Stimulated activated CD4-positive, alpha-beta T cell treated with anti-CD3 and anti-CD28 coated beads, Interleukin-1b, Interleukin-23, amount 100 ng/mL, for 24 hours (primary cell): ENCODE results near the gene ALPL.
A peak's percentile ranks its signal among the peaks of the same experiment; 100 is the strongest.
"Not testable (repeated sequence)": the region's sequence is repeated elsewhere in the genome, so short reads cannot be mapped to it uniquely, and the experiment has no call there.

Experiments used
- DNase-seq, 4 experiments: peaks; one replicate each; pipeline ENCODE4 v3.0.0-alpha.2; 2020; ENCODE audit warnings: low read depth in 4 of 4, low spot score in 1 of 4

ALPL gene

GRCh38 chr1:21507511-21508270, 1.5 kb upstream of the ALPL start:
- DNase-seq, result no peak

- DNase-seq, result peak; percentile 39 to 66 (median 59)
Measured at GRCh38 chr1:21508580-21509350, 458 bp upstream of the ALPL start.

DNA sequence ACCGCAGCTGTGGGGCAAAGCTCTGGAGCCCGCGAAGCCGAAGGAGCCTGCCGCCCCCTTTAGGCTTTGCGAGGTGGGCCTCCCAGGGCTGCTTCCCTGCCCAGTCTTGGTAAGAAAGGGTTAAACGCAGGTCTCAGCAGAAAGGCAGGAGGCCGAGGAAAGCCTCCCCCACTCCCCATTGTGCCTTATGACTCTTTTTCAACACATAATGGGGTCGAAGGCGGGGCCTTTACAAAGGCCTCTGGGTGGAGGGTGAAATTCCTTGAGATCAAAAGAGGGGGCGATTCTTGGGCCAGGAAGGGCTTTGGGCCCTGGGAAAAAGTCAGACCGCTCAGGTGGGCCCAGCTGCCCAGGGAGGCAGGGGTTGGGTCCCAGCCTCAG, 880 bp downstream of the ALPL start:
- DNase-seq, result no peak

GRCh38 chr1:21510885-21511578, 1.8 kb downstream of the ALPL start:
- DNase-seq, result no peak

GRCh38 chr1:21511579-21512522, 2.6 kb downstream of the ALPL start:
- DNase-seq, result no peak

DNA sequence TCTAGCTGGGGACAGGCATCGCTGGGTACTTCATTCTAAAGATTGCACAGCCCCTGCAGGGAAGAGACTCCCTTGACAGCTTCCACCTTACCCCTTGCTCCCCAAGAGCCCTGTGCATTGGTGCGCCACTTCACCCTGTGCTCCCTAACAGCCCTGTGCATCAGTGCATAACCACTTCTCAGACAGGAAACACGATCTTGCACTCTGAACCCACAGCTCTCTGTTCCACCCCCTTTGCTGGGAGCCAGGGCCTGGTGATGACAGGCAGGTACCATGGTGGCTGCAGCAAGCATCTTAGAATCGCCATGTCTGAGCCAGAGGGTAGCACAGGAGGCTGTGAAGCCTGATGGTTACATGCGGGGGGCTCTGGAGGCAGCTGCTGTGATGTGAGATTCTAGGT, 5.0 kb downstream of the ALPL start:
- DNase-seq, result no peak

DNA sequence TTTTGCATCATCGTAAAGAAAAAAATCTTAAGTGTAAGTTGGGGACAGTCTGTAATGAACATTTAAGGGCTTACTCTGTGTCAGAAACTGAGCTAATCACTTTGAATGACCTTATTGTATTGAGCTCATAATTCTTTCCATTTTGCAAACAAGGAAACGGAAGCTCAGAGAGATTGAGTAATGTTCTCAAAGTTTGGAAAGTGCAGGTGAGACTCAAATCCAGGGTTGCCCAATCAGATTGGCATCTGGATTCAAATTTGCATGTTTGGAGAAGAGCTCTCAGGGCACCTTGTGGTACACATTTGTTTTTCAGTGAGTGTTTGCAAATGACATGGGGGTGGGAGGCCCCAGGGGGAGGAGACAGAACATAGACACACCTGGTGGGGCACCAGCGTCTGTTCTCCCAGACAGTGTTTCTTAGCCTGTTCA, 8.0 kb downstream of the ALPL start:
- no peak for DNase-seq

DNA sequence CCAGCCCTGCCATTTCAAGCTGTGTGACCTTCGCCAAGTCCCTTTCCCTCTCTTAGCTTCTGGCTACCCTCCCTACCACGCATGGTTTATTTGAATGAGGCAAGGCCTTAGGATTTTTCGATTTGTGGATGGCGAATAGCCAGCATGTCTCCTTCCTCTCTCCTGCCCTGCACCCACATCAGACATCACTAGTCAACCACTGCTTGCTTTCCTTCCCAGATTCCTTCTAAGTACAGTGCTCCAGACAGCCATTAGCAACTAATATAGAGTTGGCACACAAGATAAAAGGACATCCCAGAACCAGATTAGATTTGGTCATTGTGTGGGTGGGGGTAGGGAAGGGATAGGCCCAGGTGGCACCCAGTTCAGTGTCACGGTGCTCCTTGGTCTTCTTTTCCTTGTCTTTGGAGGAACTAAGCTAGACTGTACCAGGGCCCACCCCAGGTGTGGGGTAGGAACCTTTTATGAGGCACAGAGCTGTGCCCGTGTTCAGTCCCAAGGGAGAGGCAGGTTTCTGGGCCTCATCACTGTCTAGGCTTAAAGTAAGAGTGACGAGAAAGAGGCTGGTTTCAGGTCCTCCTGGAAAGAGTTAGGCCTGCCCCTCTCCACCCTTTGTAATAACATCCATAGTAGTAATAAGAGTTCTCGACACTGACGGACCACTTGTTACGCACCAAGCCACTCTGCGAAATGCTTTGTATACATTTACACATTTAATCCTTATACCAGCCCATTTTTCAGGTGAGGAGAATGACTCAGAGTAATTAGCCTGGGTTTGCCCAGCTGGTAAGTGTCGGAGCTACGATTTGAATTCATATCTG, 8.6 kb downstream of the ALPL start:
- DNase-seq, result no peak

DNA sequence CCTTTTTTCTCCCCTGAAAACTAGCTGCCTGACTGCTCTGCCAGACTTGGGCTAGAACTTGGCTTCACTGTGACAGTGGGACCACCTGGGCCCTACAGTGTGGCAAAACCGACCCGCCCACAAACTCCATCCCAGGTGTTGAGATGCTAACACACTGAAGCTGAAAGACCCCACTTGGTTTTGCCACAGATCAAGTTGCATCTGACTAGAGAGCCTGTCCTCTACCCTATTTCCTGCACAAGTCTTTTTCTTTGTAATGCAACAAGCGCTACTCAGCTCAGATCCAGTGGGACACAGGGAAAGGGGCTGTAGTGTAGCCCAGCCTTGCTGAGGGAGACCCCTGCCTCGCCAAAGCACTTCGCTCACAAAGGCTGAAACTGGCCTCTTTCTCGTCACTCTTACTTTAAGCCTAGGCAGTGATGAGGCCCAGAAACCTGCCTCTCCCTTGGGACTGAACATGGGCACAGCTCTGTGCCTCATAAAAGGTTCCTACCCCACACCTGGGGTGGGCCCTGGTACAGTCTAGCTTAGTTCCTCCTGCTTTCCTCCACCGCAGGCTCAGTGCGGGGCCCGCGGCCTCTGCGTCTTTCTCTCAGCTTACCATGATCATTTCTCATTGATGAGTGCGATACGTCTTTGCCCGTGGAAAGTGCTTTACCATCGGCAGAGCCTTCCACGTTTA, 9.7 kb downstream of the ALPL start:
- no peak for DNase-seq

- DNase-seq, result not testable (repeated sequence)
Measured at GRCh38 chr1:21519486-21520070, 10.4 kb downstream of the ALPL start.

GRCh38 chr1:21520899-21521716, 11.9 kb downstream of the ALPL start:
- no peak for DNase-seq

DNA sequence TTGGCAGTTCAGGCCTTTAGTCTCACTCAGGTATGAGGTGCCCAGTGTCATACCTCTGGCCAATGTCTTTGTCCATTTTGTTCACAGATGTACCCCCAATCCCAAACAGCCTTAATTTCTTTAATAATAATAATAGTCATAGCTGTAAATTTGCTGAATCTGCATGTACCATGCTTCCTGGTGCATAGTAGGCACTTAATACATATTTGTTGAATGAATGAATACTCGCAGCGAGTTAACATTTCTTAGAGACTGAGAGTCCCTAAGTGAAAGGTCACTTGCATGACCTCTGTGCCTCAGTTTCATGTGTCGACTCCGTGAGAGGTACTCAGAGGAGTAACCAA, 12.5 kb downstream of the ALPL start:
- no peak for DNase-seq

- DNase-seq, result no peak
Measured at GRCh38 chr1:21522525-21523038, 13.4 kb downstream of the ALPL start.

GRCh38 chr1:21523297-21523813, 14.1 kb downstream of the ALPL start:
- DNase-seq, result no peak

DNA sequence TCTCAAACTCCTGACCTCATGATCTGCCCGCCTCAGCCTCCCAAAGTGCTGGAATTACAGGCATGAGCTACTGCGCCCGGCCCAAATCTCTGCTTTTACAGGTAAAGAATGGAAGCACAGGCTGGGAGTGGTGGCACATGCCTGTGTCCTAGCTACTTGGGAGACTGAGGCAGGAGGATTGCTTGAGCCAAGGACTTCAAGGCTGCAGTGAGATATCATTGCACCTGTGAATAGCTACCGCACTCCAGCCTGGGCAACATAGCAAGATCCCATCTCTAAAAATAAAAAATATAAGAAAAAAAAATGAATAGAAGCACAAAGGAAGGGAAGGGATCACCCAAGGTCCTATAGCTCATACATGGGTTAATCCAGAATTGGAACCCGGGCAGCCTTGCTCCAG, 15.0 kb downstream of the ALPL start:
- DNase-seq, result no peak

- DNase-seq, result no peak
Measured at GRCh38 chr1:21524686-21525339, 15.6 kb downstream of the ALPL start.

DNA sequence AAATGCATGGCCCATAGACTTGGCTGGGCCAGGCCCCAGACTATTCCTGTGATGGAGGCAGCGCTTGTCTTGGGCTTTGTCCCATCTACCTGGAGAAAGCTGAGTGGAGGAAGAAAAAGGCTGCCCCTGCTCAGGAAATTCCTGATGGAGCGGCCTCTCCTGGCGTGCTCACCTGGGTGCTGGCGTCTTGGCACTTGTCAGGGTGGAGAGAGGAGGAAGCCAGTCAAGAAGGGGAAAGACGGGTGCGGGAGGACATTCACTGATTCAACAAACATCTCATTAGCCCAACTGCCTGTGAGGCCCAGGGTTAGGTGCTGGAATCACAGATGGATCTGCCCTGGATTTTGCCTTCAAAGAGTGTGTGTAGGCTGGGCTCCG, 16.1 kb downstream of the ALPL start:
- no peak for DNase-seq
